ENCODE data around the gene GALK2.

The GALK2 gene

GRCh38 chr15:49169880-49170597, at the start of gene GALK2:
GALK2 (plus strand) TSS chr15:49170247; CDS start chr15:49170323, 76 bp downstream.
- DNase-seq, result peak; percentile 73

GRCh38 chr15:49120832-49121231, 49.2 kb upstream of the GALK2 start:
- no peak for DNase-seq

GRCh38 chr15:49121901-49122300, 48.1 kb upstream of the GALK2 start:
- no peak for DNase-seq

- DNase-seq, result no peak
Measured at GRCh38 chr15:49122541-49123062, 47.4 kb upstream of the GALK2 start.

GRCh38 chr15:49124371-49124770, 45.7 kb upstream of the GALK2 start:
- DNase-seq, result no peak

- no peak for DNase-seq
Measured at GRCh38 chr15:49131403-49131802, 38.6 kb upstream of the GALK2 start.

- DNase-seq, result no peak
Measured at GRCh38 chr15:49134683-49135341, 35.2 kb upstream of the GALK2 start.

GRCh38 chr15:49135342-49135857, 34.6 kb upstream of the GALK2 start:
- no peak for DNase-seq

GRCh38 chr15:49135911-49136310, 34.1 kb upstream of the GALK2 start:
- DNase-seq, result no peak

- DNase-seq, result no peak
Measured at GRCh38 chr15:49137861-49138260, 32.2 kb upstream of the GALK2 start.

- peak; percentile 10 for DNase-seq
Measured at GRCh38 chr15:49145651-49146609, 24.1 kb upstream of the GALK2 start.

GRCh38 chr15:49148298-49148697, 21.7 kb upstream of the GALK2 start:
- no peak for DNase-seq

- DNase-seq, result no peak
Measured at GRCh38 chr15:49148727-49149126, 21.3 kb upstream of the GALK2 start.

- DNase-seq, result no peak
Measured at GRCh38 chr15:49151831-49152230, 18.2 kb upstream of the GALK2 start.

- no peak for DNase-seq
Measured at GRCh38 chr15:49152552-49153312, 17.3 kb upstream of the GALK2 start.

GRCh38 chr15:49154359-49154758, 15.7 kb upstream of the GALK2 start:
- DNase-seq, result no peak

GRCh38 chr15:49154799-49155109, 15.3 kb upstream of the GALK2 start:
- no peak for DNase-seq

GRCh38 chr15:49155110-49155833, 14.8 kb upstream of the GALK2 start, which contains the start of gene COPS2:
COPS2 (minus strand) TSS chr15:49155599; CDS start chr15:49155578, 21 bp downstream.
- DNase-seq, result peak; percentile 92

GRCh38 chr15:49155834-49156627, 14.0 kb upstream of the GALK2 start:
- DNase-seq, result no peak

GRCh38 chr15:49163678-49164077, 6.4 kb upstream of the GALK2 start:
- DNase-seq, result no peak

GRCh38 chr15:49164865-49165264, 5.2 kb upstream of the GALK2 start:
- DNase-seq, result no peak

All from activated gamma-delta T cell treated with Interleukin-2 at 50 U/mL for 16 hours (primary cell).